NCI-H69 (cell line): Measurements from ENCODE around the gene GJA5.
"Not testable (repeated sequence)": the region's sequence is repeated elsewhere in the genome, so short reads cannot be mapped to it uniquely, and the experiment has no call there.

ENCODE experiments used
- DNase-seq: peaks from one replicate; lab custom pipeline; 2025; lab: John Stamatoyannopoulos, UW

Gene GJA5

GRCh38 chr1:147762233-147763024 is 2.0 kb upstream of the GJA5 start:
- no peak for DNase-seq

GRCh38 chr1:147758379-147759100 is 1.9 kb downstream of the GJA5 start:
- DNase-seq, result peak; percentile 24

GRCh38 chr1:147757015-147757990 is 3.1 kb downstream of the GJA5 start:
- no peak for DNase-seq

GRCh38 chr1:147756341-147756740 is 4.1 kb downstream of the GJA5 start:
- DNase-seq, result no peak

GRCh38 chr1:147754661-147755060 is 5.7 kb downstream of the GJA5 start:
- DNase-seq, result no peak

DNA sequence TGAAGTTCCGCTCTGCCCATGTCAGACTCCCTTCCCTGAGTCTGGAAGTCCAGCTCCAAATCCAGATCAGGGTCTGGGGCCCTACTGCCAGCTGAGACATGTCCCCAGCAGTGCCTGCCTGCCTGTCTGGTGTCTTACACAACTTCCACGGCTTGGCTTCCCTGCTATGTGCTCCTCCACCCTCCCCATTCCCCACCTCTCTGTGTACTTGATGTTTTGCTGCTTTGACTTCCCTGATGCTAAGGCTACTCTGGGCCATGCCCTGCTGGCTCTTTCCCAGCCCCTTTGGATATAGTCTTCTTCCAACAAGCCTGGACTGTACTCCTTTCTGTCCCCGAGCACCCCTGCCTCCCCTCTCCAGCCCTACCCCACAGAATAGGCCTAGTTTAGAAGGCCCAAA is 7.3 kb downstream of the GJA5 start:
- no peak for DNase-seq

GRCh38 chr1:147752511-147752910 is 7.9 kb downstream of the GJA5 start:
- no peak for DNase-seq

DNA sequence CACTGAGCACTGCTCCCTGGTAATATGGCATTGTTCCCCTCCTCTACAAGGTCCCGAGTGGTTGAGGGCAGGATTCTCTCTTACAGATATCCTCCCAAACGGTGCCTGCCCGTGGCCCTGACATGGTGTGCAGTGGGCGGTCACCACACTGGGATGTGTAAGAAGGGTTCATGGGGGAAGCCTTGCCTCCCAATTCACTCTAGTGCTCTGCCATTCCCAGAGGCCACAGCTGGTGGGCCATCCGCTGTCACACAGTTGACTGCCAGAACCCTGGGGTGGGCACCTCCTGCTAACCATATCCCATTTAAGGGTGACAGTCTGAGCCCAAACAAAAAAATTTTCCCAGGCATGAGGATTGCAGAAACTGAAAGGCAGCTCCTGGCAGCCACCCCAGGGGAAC is 9.1 kb downstream of the GJA5 start:
- no peak for DNase-seq

DNA sequence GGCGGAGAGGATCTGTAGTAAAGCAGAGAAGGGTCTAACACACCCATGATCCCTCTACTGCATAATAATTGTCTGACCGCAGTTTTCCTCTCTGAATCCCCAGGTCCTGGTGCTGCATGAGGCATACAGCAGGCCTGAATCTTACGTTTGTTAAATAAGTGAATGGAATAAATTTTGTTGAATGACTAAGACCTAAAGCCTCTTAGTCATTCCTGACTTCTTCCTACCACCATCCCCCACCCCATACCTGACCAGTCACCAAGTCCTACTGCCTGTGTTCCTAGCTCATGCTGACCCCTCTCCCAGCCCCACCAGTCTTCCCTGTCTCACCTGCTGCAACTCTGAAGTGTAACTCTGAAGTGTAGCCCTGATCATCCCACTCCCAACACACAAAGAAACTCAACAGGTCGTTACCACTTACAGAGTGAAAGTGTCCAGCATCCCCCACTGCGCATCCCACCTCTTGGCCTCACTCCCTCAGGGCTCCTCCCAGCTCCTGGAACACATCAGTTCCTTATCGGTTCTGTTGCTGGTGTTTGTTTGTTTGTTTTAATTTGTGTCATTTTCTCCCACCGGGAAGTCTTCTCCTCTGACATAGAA is 9.7 kb downstream of the GJA5 start:
- no peak for DNase-seq

GRCh38 chr1:147749792-147750191 is 10.6 kb downstream of the GJA5 start:
- DNase-seq, result no peak

GRCh38 chr1:147748676-147749350 is 11.6 kb downstream of the GJA5 start:
- DNase-seq, result no peak

DNA sequence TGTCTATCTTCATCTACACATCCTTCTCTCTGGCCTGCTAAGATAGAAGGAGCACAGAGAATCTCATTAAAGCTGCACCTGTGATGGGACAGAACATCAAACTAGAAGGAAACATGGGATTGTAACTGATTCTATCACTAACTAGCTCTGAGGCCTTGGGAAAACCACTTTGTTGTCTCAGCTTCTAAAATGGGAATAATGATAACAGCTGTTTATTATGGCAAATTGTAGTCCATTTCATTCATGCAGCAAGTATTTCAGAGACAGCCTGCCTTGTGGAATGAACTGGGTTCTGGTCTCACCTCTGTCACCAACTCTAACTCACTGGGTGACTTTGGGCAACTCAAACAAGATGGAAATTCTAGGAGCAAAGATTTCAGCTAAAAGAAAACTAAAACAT is 12.4 kb downstream of the GJA5 start:
- DNase-seq, result no peak

GRCh38 chr1:147745271-147745670 is 15.1 kb downstream of the GJA5 start:
- no peak for DNase-seq

DNA sequence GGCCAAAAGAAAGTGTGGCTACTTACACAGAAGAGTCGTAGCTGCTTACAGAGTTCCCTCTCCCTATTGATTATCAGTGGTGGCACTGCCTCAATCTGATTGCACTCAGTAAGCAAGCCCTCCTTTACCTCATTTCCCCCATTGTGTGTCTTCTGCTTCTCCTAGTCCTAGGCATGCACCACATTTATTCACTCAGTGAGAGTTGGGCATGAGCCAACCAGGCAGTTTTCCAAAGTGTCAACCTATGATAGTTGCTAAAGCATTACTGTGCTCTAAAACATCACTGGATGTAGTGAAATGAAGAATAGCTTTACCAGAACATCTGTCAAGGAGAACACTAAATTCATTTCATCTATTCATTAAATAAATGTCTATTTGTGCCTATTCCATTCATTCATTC is 19.3 kb downstream of the GJA5 start:
- no peak for DNase-seq

GRCh38 chr1:147740391-147740790 is 20.0 kb downstream of the GJA5 start:
- no peak for DNase-seq

- DNase-seq, result no peak
Observed at GRCh38 chr1:147738739-147739476, 21.5 kb downstream of the GJA5 start.

DNA sequence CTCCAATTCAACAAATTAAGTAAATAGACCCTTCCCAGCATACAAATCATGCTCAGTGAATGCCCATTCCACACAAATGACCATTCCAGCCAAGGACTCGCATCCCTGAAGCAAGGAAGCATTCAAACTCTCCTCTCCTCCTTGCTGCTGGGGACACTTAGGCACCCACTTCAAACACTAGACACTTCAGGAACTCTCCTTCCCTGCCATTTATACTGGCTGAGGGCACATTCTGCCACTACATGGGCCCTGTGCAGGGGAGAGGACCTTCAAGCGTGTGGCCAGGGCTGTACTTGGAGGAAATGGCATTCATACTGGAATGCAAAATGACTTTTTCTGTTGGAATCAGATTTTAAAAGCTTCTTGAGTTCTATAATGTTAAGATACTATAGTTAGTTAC is 22.3 kb downstream of the GJA5 start:
- no peak for DNase-seq

DNA sequence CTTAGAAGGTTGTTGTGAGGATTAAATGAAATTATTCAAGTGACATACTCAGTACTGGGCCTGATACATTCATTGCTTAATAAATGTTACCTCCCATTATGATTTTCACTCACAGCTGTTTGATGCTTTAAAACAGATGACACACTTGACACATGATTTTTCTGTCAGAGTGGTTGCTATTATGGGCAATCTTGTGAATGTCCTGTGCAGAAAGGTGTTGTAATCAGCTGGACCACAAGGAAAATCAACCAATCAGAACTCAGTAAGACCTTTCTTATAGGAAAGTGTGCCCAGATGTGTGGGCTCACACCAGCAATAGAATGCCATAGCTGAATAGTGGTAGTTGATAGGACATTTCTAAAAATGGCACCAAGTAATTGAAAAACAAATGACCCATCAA is 23.5 kb downstream of the GJA5 start:
- no peak for DNase-seq

- no peak for DNase-seq
Observed at GRCh38 chr1:147735423-147735822, 25.0 kb downstream of the GJA5 start.

GRCh38 chr1:147734291-147734841 is 26.0 kb downstream of the GJA5 start:
- not testable (repeated sequence) for DNase-seq
